ENCODE results near the gene SEMA3C. TPM values are rescaled to one million over a fixed set of nuclear protein-coding genes. Genes with fewer than 3 reads are reported as not detected.

SEMA3C gene
- total RNA-seq, 1 experiment from 2014 or later: 232 TPM

- no peaks in the 10 kb centered on the region for H3K27me3 ChIP-seq (ENCODE audit: control insufficient read depth, insufficient read depth, low read length)
- H3K9me3 ChIP-seq (ENCODE audit: control insufficient read depth, insufficient read depth, low read depth, low read length): no peaks in the 10 kb centered on the region
- no peak overlapping the region for H3K4me3 ChIP-seq (ENCODE audit: low read depth in 2 of 2, low read length in 2 of 2)
- peaks cover 87% of the 10 kb centered on the region for H3K4me1 ChIP-seq (ENCODE audit: control insufficient read depth, insufficient read depth, low read length)
- peaks cover 21% of the 10 kb centered on the region for H3K36me3 ChIP-seq (ENCODE audit: control insufficient read depth, insufficient read depth, low read length)
- ChIA-PET CTCF (no interaction called here), POLR2A (no interaction called here)
- in situ Hi-C loops (cut with HindIII; ENCODE audit: low pct_unique_long_range_greater_than_20kb, low sequenced_read_pairs): no loop called here
- BruUV-seq (replicated peaks): no TSS peak
- ATAC-seq: no peak
- H3K27ac ChIP-seq (ENCODE audit: low read length): peak overlapping the region; percentile 90
- no peak for DNase-seq (ENCODE audit: low read depth, low spot score)
- TF ChIP-seq SIN3A (IDR thresholded peaks at IDR 0.05; ENCODE audit: borderline replicate concordance, insufficient read depth, low read depth, low read length): no peak
- no peak for TF ChIP-seq CTCF (IDR thresholded peaks at IDR 0.05)
- no peak for TF ChIP-seq TCF7L2 (IDR thresholded peaks at IDR 0.05; ENCODE audit: low read depth, low read length)
- TF ChIP-seq POLR2AphosphoS5 (IDR thresholded peaks at IDR 0.05; ENCODE audit: low read depth, low read length): no peak
- TF ChIP-seq REST (IDR thresholded peaks at IDR 0.05; ENCODE audit: insufficient read depth in 1 of 2, low read depth in 2 of 2, low read length in 1 of 2): no peak
- intact Hi-C loops (cut with micrococcal nuclease; ENCODE audit: unreplicated experiment): no loop called here
Observed at GRCh38 chr7:80825499-80825898, 93.4 kb downstream of the SEMA3C start.

- Histone ChIP-seq H3K4me3 (ENCODE audit: low read depth in 2 of 2, low read length in 2 of 2) (no peak overlapping the region), H3K9me3 (ENCODE audit: control insufficient read depth, insufficient read depth, low read depth, low read length) (no peaks in the 10 kb centered on the region), H3K4me1 (ENCODE audit: control insufficient read depth, insufficient read depth, low read length) (peaks cover 80% of the 10 kb centered on the region), H3K27ac (ENCODE audit: low read length) (peak overlapping the region; percentile 90), H3K36me3 (ENCODE audit: control insufficient read depth, insufficient read depth, low read length) (peaks cover 24% of the 10 kb centered on the region), H3K27me3 (ENCODE audit: control insufficient read depth, insufficient read depth, low read length) (no peaks in the 10 kb centered on the region)
- intact Hi-C loops (cut with micrococcal nuclease; ENCODE audit: unreplicated experiment): no loop called here
- DNase-seq (ENCODE audit: low read depth, low spot score) (no peak), ATAC-seq (no peak)
- ChIA-PET CTCF (no interaction called here), POLR2A (no interaction called here)
- in situ Hi-C loops (cut with HindIII; ENCODE audit: low pct_unique_long_range_greater_than_20kb, low sequenced_read_pairs): no loop called here
- BruUV-seq (replicated peaks): no TSS peak
- TF ChIP-seq SIN3A (IDR thresholded peaks at IDR 0.05; ENCODE audit: borderline replicate concordance, insufficient read depth, low read depth, low read length) (no peak), POLR2AphosphoS5 (IDR thresholded peaks at IDR 0.05; ENCODE audit: low read depth, low read length) (no peak)
Observed at GRCh38 chr7:80824253-80824652, 94.6 kb downstream of the SEMA3C start.

- TF ChIP-seq POLR2AphosphoS5 (IDR thresholded peaks at IDR 0.05; ENCODE audit: low read depth, low read length): no peak
- TF ChIP-seq SIN3A (IDR thresholded peaks at IDR 0.05; ENCODE audit: borderline replicate concordance, insufficient read depth, low read depth, low read length): no peak
- TF ChIP-seq CTCF (IDR thresholded peaks at IDR 0.05): no peak
- no peak for TF ChIP-seq REST (IDR thresholded peaks at IDR 0.05; ENCODE audit: insufficient read depth in 1 of 2, low read depth in 2 of 2, low read length in 1 of 2)
- no peak for TF ChIP-seq TCF7L2 (IDR thresholded peaks at IDR 0.05; ENCODE audit: low read depth, low read length)
- DNase-seq (ENCODE audit: low read depth, low spot score): no peak
- intact Hi-C loops (cut with micrococcal nuclease; ENCODE audit: unreplicated experiment) (no loop called here), in situ Hi-C loops (cut with HindIII; ENCODE audit: low pct_unique_long_range_greater_than_20kb, low sequenced_read_pairs) (no loop called here)
- ChIA-PET CTCF (no interaction called here), POLR2A (interaction anchor here (0.6 kb wide), 1 partner anchor 34 kb away, joined by 4 read pairs; no protein-coding TSS in a partner anchor)
- BruUV-seq (replicated peaks): no TSS peak
- ATAC-seq: no peak
- H3K4me1 ChIP-seq (ENCODE audit: control insufficient read depth, insufficient read depth, low read length): peaks cover 70% of the 10 kb centered on the region
- H3K9me3 ChIP-seq (ENCODE audit: control insufficient read depth, insufficient read depth, low read depth, low read length): no peaks in the 10 kb centered on the region
- peaks cover 24% of the 10 kb centered on the region for H3K36me3 ChIP-seq (ENCODE audit: control insufficient read depth, insufficient read depth, low read length)
- no peaks in the 10 kb centered on the region for H3K27me3 ChIP-seq (ENCODE audit: control insufficient read depth, insufficient read depth, low read length)
- peak overlapping the region; percentile 72 for H3K27ac ChIP-seq (ENCODE audit: low read length)
- no peak overlapping the region for H3K4me3 ChIP-seq (ENCODE audit: low read depth in 2 of 2, low read length in 2 of 2)
Observed at GRCh38 chr7:80823057-80823456, 95.8 kb downstream of the SEMA3C start.

All from Panc1 (cell line).